GM12875 (cell line): ENCODE data around the gene ITGB5.
"Not testable (repeated sequence)": the region's sequence is repeated elsewhere in the genome, so short reads cannot be mapped to it uniquely, and the experiment has no call there.

Experiments
- H3K4me3 ChIP-seq: one replicate; pipeline ENCODE4 v1.5.1; 2011; ENCODE audit warnings: low read depth, low read length, control low read depth
- CTCF ChIP-seq: IDR thresholded peaks from 2 replicates; pipeline ENCODE4 v1.5.1; 2011; ENCODE audit warnings: low read depth, mild to moderate bottlenecking, control low read depth, inconsistent platforms, low read length, moderate library complexity, borderline replicate concordance; ENCODE audit not compliant: insufficient read depth

The ITGB5 gene

DNA sequence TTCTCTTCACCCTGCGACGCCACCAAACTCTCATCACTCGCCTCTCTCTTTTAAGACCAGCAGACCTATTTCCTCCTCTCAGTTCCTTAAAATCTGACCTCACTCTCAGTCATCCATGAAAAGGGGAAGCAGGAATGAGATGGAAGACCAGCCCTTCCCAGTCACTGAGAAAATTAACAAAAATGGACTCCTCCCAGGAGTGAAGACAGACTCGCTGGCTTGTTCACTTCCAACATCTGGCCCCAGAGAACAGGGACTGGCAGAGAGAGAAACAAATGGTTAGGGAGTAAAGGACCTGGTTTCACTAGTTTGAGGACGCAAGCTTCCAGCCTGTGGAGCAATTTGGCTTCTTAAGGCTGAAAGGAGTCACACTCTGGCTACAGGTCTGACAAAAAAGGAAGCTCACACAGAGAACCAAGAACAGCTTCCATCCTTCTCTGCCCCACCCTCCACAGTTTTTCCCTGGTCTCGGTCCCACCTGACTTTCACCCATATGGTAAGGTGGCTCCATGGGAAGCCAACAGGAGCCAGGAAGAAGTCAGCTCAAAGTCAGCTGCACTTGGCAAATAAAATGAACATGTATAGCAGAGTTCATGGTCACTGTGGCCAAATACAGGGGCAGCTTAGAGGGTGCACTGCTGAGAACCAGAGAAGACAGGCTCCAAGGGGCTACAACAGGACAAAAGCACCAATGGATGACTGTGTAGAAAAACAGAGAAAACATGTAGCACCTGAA lies 57.2 kb downstream of the ITGB5 start:
- no peak for TF ChIP-seq CTCF

DNA sequence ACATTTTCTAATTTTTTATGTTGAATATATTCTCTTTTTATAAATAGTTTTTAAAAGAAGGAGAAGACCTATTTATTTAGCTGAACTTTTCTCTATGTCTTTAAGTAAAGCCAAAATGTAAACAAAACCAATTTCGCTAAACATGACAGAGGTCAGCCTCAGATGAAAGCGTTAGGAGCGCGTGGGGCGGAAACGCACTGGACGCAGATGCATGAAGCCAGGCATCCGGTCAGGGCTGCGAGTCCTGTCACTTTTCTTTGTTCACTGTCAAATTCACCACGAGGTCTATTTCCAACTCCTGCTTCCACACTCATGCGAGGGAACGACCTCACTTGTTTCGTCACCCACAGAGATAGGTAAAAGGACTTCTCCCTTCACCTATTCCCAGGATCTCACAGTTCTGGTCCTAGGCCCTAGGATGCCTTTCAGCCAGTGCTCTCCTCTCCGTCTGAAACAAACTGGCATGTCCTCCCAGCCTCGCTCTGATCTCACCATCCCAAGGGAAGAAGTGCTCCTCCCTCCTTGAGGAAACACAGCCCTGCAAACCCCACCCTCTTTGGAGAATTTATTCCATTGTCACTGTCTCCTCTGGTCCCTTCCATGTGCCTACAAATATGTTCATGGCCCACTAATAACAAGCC lies 57.9 kb downstream of the ITGB5 start:
- H3K4me3 ChIP-seq, result no peak overlapping the region
- no peak for TF ChIP-seq CTCF

More for the DNA sequence above, 57.2 kb downstream of the ITGB5 start:
- H3K4me3 ChIP-seq, result no peak overlapping the region

GRCh38 chr3:124827476-124828206 lies 59.5 kb downstream of the ITGB5 start:
- H3K4me3 ChIP-seq, result not testable (repeated sequence)

DNA sequence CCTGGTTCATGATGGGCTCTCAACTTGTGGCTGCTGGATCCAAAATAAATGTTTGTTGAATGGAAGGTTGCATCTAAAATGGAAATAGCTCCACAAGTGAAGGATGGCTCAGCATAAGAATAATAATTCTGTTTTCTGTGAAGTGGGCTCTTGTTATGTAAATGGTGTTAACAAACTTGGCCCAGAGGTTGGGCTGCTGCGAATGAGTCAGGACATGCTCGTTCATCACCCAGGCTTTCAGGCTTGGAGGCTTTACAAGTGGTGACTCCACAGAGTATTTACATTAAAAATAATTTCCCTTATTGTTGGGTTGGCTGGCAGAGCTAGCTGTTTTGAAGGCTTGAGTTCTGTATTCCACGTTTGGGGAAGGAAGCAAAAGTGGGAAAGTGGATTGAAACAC lies 60.5 kb downstream of the ITGB5 start:
- no peak overlapping the region for H3K4me3 ChIP-seq
- TF ChIP-seq CTCF, result no peak

GRCh38 chr3:124824286-124824915 lies 62.8 kb downstream of the ITGB5 start:
- H3K4me3 ChIP-seq, result no peak overlapping the region
- TF ChIP-seq CTCF, result no peak

- H3K4me3 ChIP-seq, result no peak overlapping the region
- no peak for TF ChIP-seq CTCF
Measured at GRCh38 chr3:124823648-124824047, 63.5 kb downstream of the ITGB5 start.

- no peak for TF ChIP-seq CTCF
- no peak overlapping the region for H3K4me3 ChIP-seq
Measured at GRCh38 chr3:124823206-124823605, 64.0 kb downstream of the ITGB5 start.
